ENCODE data around the gene SUN1. TPM values are rescaled to one million over a fixed set of nuclear protein-coding genes. Genes with fewer than 3 reads are reported as not detected.

The SUN1 gene
- total RNA-seq, 1 experiment from 2014 or later = 181 TPM

GRCh38 chr7:841943-842342, 9.7 kb downstream of the SUN1 start (continued):
- TF ChIP-seq REST (IDR thresholded peaks at IDR 0.05; ENCODE audit: low read depth) = no peak
- no peak for TF ChIP-seq CEBPB (IDR thresholded peaks at IDR 0.05; ENCODE audit: low read depth)
- TF ChIP-seq CTCF (IDR thresholded peaks at IDR 0.05 in 2 of 3, conservative IDR thresholded peaks at IDR 0.05 in 1 of 3; ENCODE audit: borderline replicate concordance in 1 of 3, insufficient read depth in 1 of 3, low read depth in 2 of 3, low read length in 2 of 3) = no peak
- TF ChIP-seq YY1 (IDR thresholded peaks at IDR 0.05; ENCODE audit: extremely low read depth, insufficient replicate concordance, low read depth, low read length) = no peak

- Histone ChIP-seq H3K36me3 (ENCODE audit: control insufficient read depth in 1 of 2, insufficient read depth in 2 of 2, low read length in 2 of 2) (peaks cover 21 to 38% of the 10 kb centered on the region in 2 experiments; a peak in 3 of 4 replicates), H3K27me3 (ENCODE audit: insufficient read depth, low read length) (no peaks in the 10 kb centered on the region), H2AFZ (ENCODE audit: low read depth, low read length, poor library complexity, severe bottlenecking) (no peak overlapping the region), H4K20me1 (ENCODE audit: insufficient read depth) (no peaks in the 10 kb centered on the region), H3K9ac (ENCODE audit: low read length) (no peak overlapping the region), H3K9me2 (ENCODE audit: insufficient read depth) (no peaks in the 10 kb centered on the region), H3K9me3 (ENCODE audit: control insufficient read depth in 1 of 2, insufficient read depth in 1 of 2, low read depth in 1 of 2, low read length in 2 of 2) (no peaks in the 10 kb centered on the region), H3K27ac (ENCODE audit: low read depth, low read length) (no peak overlapping the region), H3K4me3 (replicated peaks in 1 of 2; ENCODE audit: low read depth in 1 of 2, low read length in 2 of 2) (no peak overlapping the region), H3K4me1 (ENCODE audit: control insufficient read depth in 1 of 2, insufficient read depth in 2 of 2, low read length in 2 of 2) (peaks cover 6 to 16% of the 10 kb centered on the region in 2 experiments; a peak in 3 of 4 replicates), H3K79me2 (ENCODE audit: insufficient read depth, low read length) (peaks cover 71% of the 10 kb centered on the region), H3K4me2 (ENCODE audit: low read length) (no peak overlapping the region)
- BruUV-seq (replicated peaks) = TSS peak; percentile 17
- ChIA-PET RAD21 (ENCODE audit: low non-redundant PET in 1 of 2, low total read pairs in 2 of 2, uncharacterized antibody in 2 of 2, unreplicated experiment in 2 of 2) (no interaction called here), CTCF (no interaction called here), POLR2A (no interaction called here)
- no peak for DNase-seq (ENCODE audit: low read depth, low spot score)
- TF ChIP-seq FOSL1 (IDR thresholded peaks at IDR 0.05; ENCODE audit: low read depth) (no peak), POLR2A (IDR thresholded peaks at IDR 0.05; ENCODE audit: borderline replicate concordance, extremely low read depth, insufficient read depth, insufficient read length) (no peak), CBX3 (IDR thresholded peaks at IDR 0.05; ENCODE audit: low read depth) (no peak), REST (IDR thresholded peaks at IDR 0.05; ENCODE audit: low read depth) (no peak), JUND (IDR thresholded peaks at IDR 0.05) (no peak), ZBTB33 (IDR thresholded peaks at IDR 0.05; ENCODE audit: extremely low read depth, insufficient replicate concordance, low read length) (no peak)
- intact Hi-C loops (cut with micrococcal nuclease) = no loop called here
- ATAC-seq = no peak
Observed at GRCh38 chr7:842431-843031, 10.3 kb downstream of the SUN1 start.
